K562 (cell line): ENCODE results near the gene PDRG1. TPM values are rescaled to one million over a fixed set of nuclear protein-coding genes. Genes with fewer than 3 reads are reported as not detected.

Source experiments
- ATAC-seq: fragments of 200-7000 bp; cut with Tn5 transposase; 3 replicates; pipeline ENCODE4 v1.9.1; 2020; ENCODE audit warnings: moderate library complexity
- BruUV-seq: library from RNA; stranded (reverse); fragments of 400-500 nt; replicated peaks from 2 replicates; lab custom pipeline; 2021; lab: Mats Ljungman, UMichigan
- CTCF ChIA-PET: fragments of 300-600 bp; formaldehyde crosslinking; extraction: SDS; loops from one replicate; lab custom pipeline; 2021; ENCODE audit warnings: low intra/inter-chr PET ratio; lab: Yijun Ruan, JAX
- POLR2A ChIA-PET: fragments of 300-600, 350-650 bp; sonication (Branson Sonifier 250); formaldehyde crosslinking; extraction: SDS; loops from one replicate; lab custom pipeline; 2021; ENCODE audit warnings: antibody characterized with exemption, inconsistent platforms; lab: Yijun Ruan, JAX
- DNase-seq, 4 experiments: peaks; one replicate each; pipeline versions ENCODE4 v3.0.0 to v3.0.0-alpha.2; 2011 to 2018; ENCODE audit warnings: low spot score in 3 of 4, mixed read lengths in 3 of 4; ENCODE audit errors: extremely low read depth in 1 of 4
- FAIRE-seq: peaks from 2 replicates; lab custom pipeline; 2011; peaks lifted over from hg19 to GRCh38; lab: Jason Lieb, UNC
- H2AFZ ChIP-seq: 2 replicates; pipeline ENCODE4 v1.6.0; 2011; ENCODE audit warnings: low read depth, low read length, control low read depth, inconsistent platforms
- H3K27ac ChIP-seq: fragments of 200-600 bp; 3 replicates; pipeline ENCODE4 v1.8.0; 2011; ENCODE audit warnings: low read depth, mild to moderate bottlenecking, control low read depth, inconsistent platforms, low read length, moderate library complexity, mixed read lengths; ENCODE audit errors: extremely low read depth
- H3K27me3 ChIP-seq, 2 experiments: fragments of 300-600 bp in 1 of 2; 2 replicates in 1 of 2; 3 replicates in 1 of 2; pipeline versions ENCODE4 v1.6.0 to v1.8.0; 2011; ENCODE audit warnings: inconsistent platforms in 2 of 2, low read length in 2 of 2, mild to moderate bottlenecking in 1 of 2, mixed read lengths in 1 of 2, moderate library complexity in 1 of 2; ENCODE audit not compliant: control insufficient read depth in 2 of 2, insufficient read depth in 2 of 2
- H3K36me3 ChIP-seq: fragments of 300-600 bp; 3 replicates; pipeline ENCODE4 v1.8.0; 2011; ENCODE audit warnings: mild to moderate bottlenecking, low read length, inconsistent platforms; ENCODE audit not compliant: control insufficient read depth, insufficient read depth
- H3K4me1 ChIP-seq, 2 experiments: fragments of 200-600 bp in 1 of 2; replicated peaks in 1 of 2; 2 replicates in 1 of 2; 3 replicates in 1 of 2; pipeline versions ENCODE4 v1.5.1 to v1.8.0; 2011; ENCODE audit warnings: inconsistent platforms in 2 of 2, low read length in 2 of 2, mild to moderate bottlenecking in 1 of 2, mixed read lengths in 1 of 2, moderate library complexity in 1 of 2; ENCODE audit not compliant: control insufficient read depth in 2 of 2, insufficient read depth in 2 of 2
- H3K4me2 ChIP-seq: 2 replicates; pipeline ENCODE4 v1.6.1; 2011; ENCODE audit warnings: low read length, control low read depth, inconsistent platforms, mixed read lengths; ENCODE audit not compliant: insufficient read depth
- H3K4me3 ChIP-seq: fragments of 200-600 bp; sonication (generic), shearing (Covaris generic); 2 replicates; pipeline ENCODE4 v1.5.1; 2016; ENCODE audit warnings: control low read depth, inconsistent platforms
- H3K79me2 ChIP-seq: fragments of 200-600 bp; 3 replicates; pipeline ENCODE4 v1.8.0; 2011; ENCODE audit warnings: low read length, inconsistent platforms; ENCODE audit not compliant: control insufficient read depth, insufficient read depth
- H3K9ac ChIP-seq, 2 experiments: 2 replicates each; pipeline versions ENCODE4 v1.6.0 to v1.6.1; 2011; ENCODE audit warnings: low read depth in 2 of 2, low read length in 2 of 2, control low read depth in 1 of 2, inconsistent platforms in 1 of 2, mild to moderate bottlenecking in 1 of 2, mixed read lengths in 1 of 2; ENCODE audit not compliant: insufficient read depth in 1 of 2
- H3K9me1 ChIP-seq: one replicate; pipeline ENCODE4 v1.6.0; 2011; ENCODE audit warnings: inconsistent platforms, mild to moderate bottlenecking, low read length, moderate library complexity; ENCODE audit not compliant: control insufficient read depth, insufficient read depth
- H3K9me3 ChIP-seq: replicated peaks from 2 replicates; pipeline ENCODE4 v1.5.1; 2011; ENCODE audit warnings: low read depth, low read length, inconsistent platforms; ENCODE audit not compliant: control insufficient read depth, insufficient read depth
- H4K20me1 ChIP-seq: replicated peaks from 2 replicates; pipeline ENCODE4 v1.6.1; 2011; ENCODE audit warnings: low read length, inconsistent platforms, mixed read lengths; ENCODE audit not compliant: control insufficient read depth, insufficient read depth
- CC2D1A ChIP-seq: fragments of 450-650 bp; IDR thresholded peaks from 2 replicates; pipeline ENCODE4 v1.6.1; 2017; ENCODE audit warnings: mild to moderate bottlenecking
- NR2F6 ChIP-seq: fragments of 450-650 bp; formaldehyde crosslinking; IDR thresholded peaks from 2 replicates; pipeline ENCODE4 v1.4.0; 2020; ENCODE audit warnings: mild to moderate bottlenecking
- PHB2 ChIP-seq: fragments of 450-650 bp; IDR thresholded peaks from 2 replicates; pipeline ENCODE4 v1.6.1; 2017; ENCODE audit warnings: low read depth
- SMARCA4 ChIP-seq: fragments of 450-650 bp; IDR thresholded peaks from 2 replicates; pipeline ENCODE4 v1.6.1; 2016
- TRIM24 ChIP-seq, 2 experiments: fragments of 450-650 bp; IDR thresholded peaks; 2 replicates each; pipeline ENCODE4 v1.6.1; 2016
- WGBS: fragments of 100-300 bp; shearing (Covaris generic); methylation state at CpG from one replicate; pipeline ENCODE4 v1.1.6; 2016; ENCODE audit warnings: low coverage, mixed read lengths; ENCODE audit not compliant: insufficient coverage; ENCODE audit errors: missing lambda C conversion rate; 5-methylcytosine and 5-hydroxymethylcytosine counted together
- in situ Hi-C: fragments of 300-500 bp; cut with MboI; formaldehyde crosslinking; loops from 4 replicates; pipeline ENCODE4 v1.15.0; 2018; ENCODE audit warnings: inconsistent platforms, mixed read lengths
- intact Hi-C: fragments of 100-400 bp; cut with micrococcal nuclease; formaldehyde crosslinking; loops from 2 replicates; pipeline ENCODE4 v1.14.2; 2022
- polyA plus RNA-seq, 8 experiments: library from polyadenylated mRNA; depleted of rRNA in 4 of 8; stranded (reverse) in 5 of 8; unstranded in 3 of 8; fragments of >200 nt; fragmentation: Nextera tagmentation in 2 of 8; fragmentation: Illumina TruSeq in 1 of 8; extraction: Ambion mirVana in 2 of 8; extraction: Trizol in 1 of 8; gene quantifications; 2 replicates each; pipeline versions ENCODE4 v1.2.1 to v1.2.3, GENCODE V29; 2011 to 2014; ENCODE audit warnings: inconsistent platforms in 1 of 8, missing spikeins in 1 of 8
- total RNA-seq, 7 experiments: library from RNA; depleted of rRNA in 6 of 7; stranded (reverse); fragments of >200 nt in 6 of 7; fragmentation: Illumina TruSeq in 2 of 7; extraction: Trizol in 2 of 7; gene quantifications; 2 replicates each; pipeline versions ENCODE4 v1.2.1 to v1.2.3, GENCODE V29; 2011 to 2021; ENCODE audit warnings: low replicate concordance in 1 of 7
- TF ChIP-seq, protein P1 (sequence below): fragments of 250-450 bp; sonication (Bioruptor Pico); IDR thresholded peaks from 2 replicates; pipeline ENCODE4 v1.5.0; 2021; ENCODE audit warnings: mild to moderate bottlenecking, borderline replicate concordance
- TF ChIP-seq, protein P2 (sequence below): fragments of 450-650 bp; formaldehyde crosslinking; IDR thresholded peaks from 2 replicates; pipeline ENCODE4 v1.4.0; 2020; ENCODE audit warnings: mild to moderate bottlenecking, mixed read lengths
- TF ChIP-seq, protein P3 (sequence below): sonication (generic); formaldehyde crosslinking; IDR thresholded peaks from 2 replicates; pipeline ENCODE4 v1.5.0; 2020; ENCODE audit warnings: missing genetic modification reagents
- TF ChIP-seq, protein P4 (sequence below): sonication (generic); formaldehyde crosslinking; IDR thresholded peaks from 2 replicates; pipeline ENCODE4 v1.8.1; 2023; ENCODE audit warnings: mild to moderate bottlenecking, missing genetic modification reagents
- TF ChIP-seq, protein P5 (sequence below): fragments of 450-650 bp; IDR thresholded peaks from 2 replicates; pipeline ENCODE4 v1.6.1; 2018; ENCODE audit warnings: mild to moderate bottlenecking, low read depth; ENCODE audit not compliant: partially characterized antibody

PDRG1 gene
- total and polyA plus RNA-seq, 9 of the 15 experiments (the other 6 are each of a cell fraction or from before 2014, with no cell fraction given), result 12.6 to 58.6 (median 26.1) TPM

DNA sequence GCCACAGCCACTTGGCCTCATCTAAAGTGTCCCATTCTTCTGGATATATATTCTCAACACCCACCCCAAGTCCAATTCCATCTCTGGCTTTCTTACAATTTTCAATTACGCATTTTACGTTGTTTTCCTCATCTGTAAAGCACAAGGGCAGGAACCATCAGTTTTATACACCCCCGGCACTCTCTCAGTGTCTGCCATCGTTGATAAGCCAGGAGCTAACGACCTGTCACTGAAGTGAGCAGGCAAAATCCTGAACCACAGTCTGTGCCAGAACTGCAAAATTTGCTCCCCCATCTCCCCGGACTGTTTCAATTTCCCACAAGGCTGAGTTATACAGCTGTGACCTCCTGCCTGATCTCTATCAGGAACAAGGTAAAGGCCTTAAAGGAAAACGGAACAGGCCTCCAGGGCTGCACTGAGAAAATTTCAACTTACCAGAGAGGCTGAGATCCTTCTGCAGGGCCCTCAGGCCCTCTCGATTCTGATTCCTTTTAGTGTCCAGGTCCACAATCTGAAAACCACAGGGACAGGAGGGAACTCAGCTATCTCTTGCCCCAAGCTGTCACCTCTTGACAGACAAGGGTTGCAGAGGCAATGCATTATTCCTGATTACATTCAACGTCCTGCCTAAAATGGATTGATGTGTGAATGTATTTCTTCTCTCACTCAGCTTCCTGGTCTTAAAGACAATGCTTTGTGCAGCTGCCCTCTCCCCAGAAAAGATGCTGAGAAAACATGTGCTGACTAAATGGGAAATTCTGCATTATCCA, 1.8 kb downstream of the PDRG1 start (continued):
- TF ChIP-seq TRIM24 (IDR thresholded peaks at IDR 0.05) (peak; percentile 46 to 71; a peak in 3 of 4 replicates), PHB2 (peak; percentile 45; the same call in 1 of the 2 replicates), SMARCA4 (peak; percentile 77)
- TF ChIP-seq, protein P1, sequence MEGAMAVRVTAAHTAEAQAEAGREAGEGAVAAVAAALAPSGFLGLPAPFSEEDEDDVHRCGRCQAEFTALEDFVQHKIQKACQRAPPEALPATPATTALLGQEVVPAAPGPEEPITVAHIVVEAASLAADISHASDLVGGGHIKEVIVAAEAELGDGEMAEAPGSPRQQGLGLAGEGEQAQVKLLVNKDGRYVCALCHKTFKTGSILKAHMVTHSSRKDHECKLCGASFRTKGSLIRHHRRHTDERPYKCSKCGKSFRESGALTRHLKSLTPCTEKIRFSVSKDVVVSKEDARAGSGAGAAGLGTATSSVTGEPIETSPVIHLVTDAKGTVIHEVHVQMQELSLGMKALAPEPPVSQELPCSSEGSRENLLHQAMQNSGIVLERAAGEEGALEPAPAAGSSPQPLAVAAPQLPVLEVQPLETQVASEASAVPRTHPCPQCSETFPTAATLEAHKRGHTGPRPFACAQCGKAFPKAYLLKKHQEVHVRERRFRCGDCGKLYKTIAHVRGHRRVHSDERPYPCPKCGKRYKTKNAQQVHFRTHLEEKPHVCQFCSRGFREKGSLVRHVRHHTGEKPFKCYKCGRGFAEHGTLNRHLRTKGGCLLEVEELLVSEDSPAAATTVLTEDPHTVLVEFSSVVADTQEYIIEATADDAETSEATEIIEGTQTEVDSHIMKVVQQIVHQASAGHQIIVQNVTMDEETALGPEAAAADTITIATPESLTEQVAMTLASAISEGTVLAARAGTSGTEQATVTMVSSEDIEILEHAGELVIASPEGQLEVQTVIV (CRISPR knock-in tag), result no peak

DNA sequence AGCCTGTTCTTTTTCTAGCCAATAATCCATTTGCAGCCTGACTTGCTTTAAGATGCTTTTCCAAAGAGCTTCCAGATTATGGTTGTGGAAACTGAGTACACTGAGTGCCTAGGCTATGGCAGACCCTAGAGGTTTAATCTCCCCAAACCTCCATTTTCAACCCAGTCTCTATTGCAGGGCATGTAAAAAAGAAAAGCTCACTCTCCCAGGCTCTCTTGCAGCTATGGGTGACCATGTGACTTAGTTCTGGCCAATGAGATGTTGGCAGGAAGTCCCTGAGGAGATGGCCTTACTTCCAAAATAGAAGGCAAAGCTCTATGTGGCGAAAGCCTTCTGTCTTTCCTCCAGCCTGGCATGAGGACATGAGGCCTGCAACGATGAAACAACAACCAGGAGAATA, 3.8 kb downstream of the PDRG1 start:
- H2AFZ ChIP-seq, result no peak overlapping the region
- H4K20me1 ChIP-seq, result peaks cover 15% of the 10 kb centered on the region
- no peak overlapping the region for H3K9ac ChIP-seq
- ChIA-PET CTCF (no interaction called here), POLR2A (interaction anchor here (0.6 to 1.1 kb wide), 3 partner anchors 10 to 304 kb away, joined by 3 to 4 read pairs (median 3); no protein-coding TSS in a partner anchor)
- intact Hi-C loops, result no loop called here
- H3K36me3 ChIP-seq, result peaks cover 64% of the 10 kb centered on the region
- in situ Hi-C loops, result no loop called here
- peaks cover 16 to 17% of the 10 kb centered on the region in 2 experiments for H3K4me1 ChIP-seq
- H3K79me2 ChIP-seq, result peaks cover 35% of the 10 kb centered on the region
- WGBS, result 100% methylated on average over 2 of the region's 2 CpGs
- ATAC-seq, result no peak
- peaks cover 4% of the 10 kb centered on the region for H3K9me1 ChIP-seq
- BruUV-seq, result no TSS peak
- no peak overlapping the region for H3K4me2 ChIP-seq
- no peak overlapping the region for H3K27ac ChIP-seq
- peak in 2 of 4 experiments; percentile 51 to 52 for DNase-seq
- H3K9me3 ChIP-seq, result peaks cover 10% of the 10 kb centered on the region
- no peak overlapping the region for H3K4me3 ChIP-seq
- no peaks in the 10 kb centered on the region for H3K27me3 ChIP-seq
- no peak for FAIRE-seq
- TF ChIP-seq, protein P2, sequence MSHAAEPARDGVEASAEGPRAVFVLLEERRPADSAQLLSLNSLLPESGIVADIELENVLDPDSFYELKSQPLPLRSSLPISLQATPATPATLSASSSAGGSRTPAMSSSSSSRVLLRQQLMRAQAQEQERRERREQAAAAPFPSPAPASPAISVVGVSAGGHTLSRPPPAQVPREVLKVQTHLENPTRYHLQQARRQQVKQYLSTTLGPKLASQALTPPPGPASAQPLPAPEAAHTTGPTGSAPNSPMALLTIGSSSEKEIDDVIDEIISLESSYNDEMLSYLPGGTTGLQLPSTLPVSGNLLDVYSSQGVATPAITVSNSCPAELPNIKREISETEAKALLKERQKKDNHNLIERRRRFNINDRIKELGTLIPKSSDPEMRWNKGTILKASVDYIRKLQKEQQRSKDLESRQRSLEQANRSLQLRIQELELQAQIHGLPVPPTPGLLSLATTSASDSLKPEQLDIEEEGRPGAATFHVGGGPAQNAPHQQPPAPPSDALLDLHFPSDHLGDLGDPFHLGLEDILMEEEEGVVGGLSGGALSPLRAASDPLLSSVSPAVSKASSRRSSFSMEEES, result 0 out of 2 replicates have a peak, but pooled peaks have one; percentile 1
- TF ChIP-seq, protein P3, sequence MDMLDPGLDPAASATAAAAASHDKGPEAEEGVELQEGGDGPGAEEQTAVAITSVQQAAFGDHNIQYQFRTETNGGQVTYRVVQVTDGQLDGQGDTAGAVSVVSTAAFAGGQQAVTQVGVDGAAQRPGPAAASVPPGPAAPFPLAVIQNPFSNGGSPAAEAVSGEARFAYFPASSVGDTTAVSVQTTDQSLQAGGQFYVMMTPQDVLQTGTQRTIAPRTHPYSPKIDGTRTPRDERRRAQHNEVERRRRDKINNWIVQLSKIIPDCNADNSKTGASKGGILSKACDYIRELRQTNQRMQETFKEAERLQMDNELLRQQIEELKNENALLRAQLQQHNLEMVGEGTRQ, result peak; percentile 74
- TF ChIP-seq NR2F6 (CRISPR knock-in tag) (no peak), CC2D1A (no peak)
- TF ChIP-seq, protein P4, sequence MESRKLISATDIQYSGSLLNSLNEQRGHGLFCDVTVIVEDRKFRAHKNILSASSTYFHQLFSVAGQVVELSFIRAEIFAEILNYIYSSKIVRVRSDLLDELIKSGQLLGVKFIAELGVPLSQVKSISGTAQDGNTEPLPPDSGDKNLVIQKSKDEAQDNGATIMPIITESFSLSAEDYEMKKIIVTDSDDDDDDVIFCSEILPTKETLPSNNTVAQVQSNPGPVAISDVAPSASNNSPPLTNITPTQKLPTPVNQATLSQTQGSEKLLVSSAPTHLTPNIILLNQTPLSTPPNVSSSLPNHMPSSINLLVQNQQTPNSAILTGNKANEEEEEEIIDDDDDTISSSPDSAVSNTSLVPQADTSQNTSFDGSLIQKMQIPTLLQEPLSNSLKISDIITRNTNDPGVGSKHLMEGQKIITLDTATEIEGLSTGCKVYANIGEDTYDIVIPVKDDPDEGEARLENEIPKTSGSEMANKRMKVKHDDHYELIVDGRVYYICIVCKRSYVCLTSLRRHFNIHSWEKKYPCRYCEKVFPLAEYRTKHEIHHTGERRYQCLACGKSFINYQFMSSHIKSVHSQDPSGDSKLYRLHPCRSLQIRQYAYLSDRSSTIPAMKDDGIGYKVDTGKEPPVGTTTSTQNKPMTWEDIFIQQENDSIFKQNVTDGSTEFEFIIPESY (CRISPR knock-in tag), result no peak
- TF ChIP-seq, protein P5, sequence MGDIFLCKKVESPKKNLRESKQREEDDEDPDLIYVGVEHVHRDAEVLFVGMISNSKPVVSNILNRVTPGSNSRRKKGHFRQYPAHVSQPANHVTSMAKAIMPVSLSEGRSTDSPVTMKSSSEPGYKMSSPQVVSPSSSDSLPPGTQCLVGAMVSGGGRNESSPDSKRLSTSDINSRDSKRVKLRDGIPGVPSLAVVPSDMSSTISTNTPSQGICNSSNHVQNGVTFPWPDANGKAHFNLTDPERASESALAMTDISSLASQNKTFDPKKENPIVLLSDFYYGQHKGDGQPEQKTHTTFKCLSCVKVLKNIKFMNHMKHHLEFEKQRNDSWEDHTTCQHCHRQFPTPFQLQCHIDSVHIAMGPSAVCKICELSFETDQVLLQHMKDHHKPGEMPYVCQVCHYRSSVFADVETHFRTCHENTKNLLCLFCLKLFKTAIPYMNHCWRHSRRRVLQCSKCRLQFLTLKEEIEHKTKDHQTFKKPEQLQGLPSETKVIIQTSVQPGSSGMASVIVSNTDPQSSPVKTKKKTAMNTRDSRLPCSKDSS, result peak; percentile 64
